HK-2 (cell line): ENCODE results near the gene BRAF.
A peak's percentile ranks its signal among the peaks of the same experiment; 100 is the strongest.
"Not testable (repeated sequence)": the region's sequence is repeated elsewhere in the genome, so short reads cannot be mapped to it uniquely, and the experiment has no call there.

ENCODE experiments used
- DNase-seq: peaks from one replicate; pipeline ENCODE4 v3.0.0-alpha.2; 2018; ENCODE audit not compliant: unreplicated experiment

The BRAF gene

DNA sequence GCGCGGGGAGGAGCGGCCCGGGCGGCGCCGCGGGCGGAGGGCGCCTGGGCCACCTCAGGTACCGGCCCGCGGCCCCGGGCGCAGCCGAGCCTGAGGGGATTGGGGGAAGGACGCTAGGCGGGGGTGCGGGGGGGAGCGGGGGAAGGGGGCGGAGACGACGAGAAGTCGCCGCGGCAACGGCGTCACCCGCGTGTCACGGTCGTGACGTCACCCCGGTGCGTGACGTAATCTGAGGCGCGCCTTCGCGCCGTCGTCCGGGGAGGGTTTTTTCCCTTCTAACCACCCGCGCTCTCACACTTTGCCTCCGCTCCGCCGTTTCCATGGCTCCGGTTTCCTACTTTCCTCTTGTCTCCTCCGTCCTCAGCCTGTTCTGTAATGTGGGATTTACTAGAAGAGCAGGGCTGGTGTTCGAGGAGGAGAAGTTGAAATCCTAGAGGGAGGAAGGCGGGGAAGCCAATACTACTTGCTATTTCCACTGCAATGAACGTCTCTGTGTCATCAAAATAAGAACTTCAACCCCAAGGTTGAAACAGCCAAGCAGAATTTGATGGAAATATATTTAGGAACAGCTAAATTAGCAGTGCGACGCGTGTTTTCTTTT, at the start of gene BRAF:
BRAF (minus strand) TSS at position 109 of the 601 bp plus-strand sequence. CDS start 226 bp downstream, outside the sequence.
- peak; percentile 86 for DNase-seq

- no peak for DNase-seq
These were observed 48.4 kb upstream of the BRAF start for GRCh38 chr7:140972876-140973829.

DNA sequence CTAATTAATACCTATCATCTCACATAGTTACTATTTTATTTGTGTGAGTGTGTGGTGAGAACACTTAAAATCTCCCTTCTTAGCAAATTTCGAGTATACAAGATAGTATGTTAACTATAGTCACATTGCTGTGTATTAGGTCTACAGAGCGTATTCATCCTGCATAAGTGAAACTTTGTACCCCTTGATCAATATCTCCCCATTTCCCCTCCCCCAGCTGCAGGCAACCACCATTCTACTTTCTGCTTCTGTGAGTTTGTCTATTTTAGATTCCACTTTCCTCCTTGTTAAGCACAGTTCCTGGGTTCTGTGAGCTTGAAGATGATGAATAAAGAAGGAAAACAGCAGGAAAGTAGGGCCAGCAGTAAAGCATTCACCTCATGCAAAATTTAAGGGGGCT, 47.6 kb upstream of the BRAF start:
- DNase-seq, result no peak

- no peak for DNase-seq
These were observed 42.7 kb upstream of the BRAF start for GRCh38 chr7:140967438-140967837.

GRCh38 chr7:140966561-140967233, 42.0 kb upstream of the BRAF start:
- DNase-seq, result no peak

DNA sequence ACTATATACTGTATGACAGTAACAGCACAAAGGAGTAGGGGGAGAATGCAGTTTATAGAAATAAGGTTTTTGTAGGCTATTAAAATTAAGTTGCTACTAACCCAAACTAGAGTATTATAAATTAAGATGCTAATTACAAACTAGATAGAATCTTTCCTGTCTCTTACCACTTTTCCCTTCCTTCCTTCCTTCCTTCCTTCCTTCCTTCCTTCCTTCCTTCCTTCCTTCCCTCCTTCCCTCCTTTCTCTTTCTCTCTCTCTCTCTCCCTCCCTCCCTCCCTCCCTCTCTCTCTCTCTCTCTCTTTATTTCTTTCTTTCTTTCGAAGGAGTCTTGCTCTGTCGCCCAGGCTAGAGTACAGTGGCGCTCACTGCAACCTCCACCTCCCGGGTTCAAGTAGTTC, 36.4 kb upstream of the BRAF start:
- DNase-seq, result no peak

- DNase-seq, result not testable (repeated sequence)
These were observed 32.3 kb upstream of the BRAF start for GRCh38 chr7:140956997-140957396.

DNA sequence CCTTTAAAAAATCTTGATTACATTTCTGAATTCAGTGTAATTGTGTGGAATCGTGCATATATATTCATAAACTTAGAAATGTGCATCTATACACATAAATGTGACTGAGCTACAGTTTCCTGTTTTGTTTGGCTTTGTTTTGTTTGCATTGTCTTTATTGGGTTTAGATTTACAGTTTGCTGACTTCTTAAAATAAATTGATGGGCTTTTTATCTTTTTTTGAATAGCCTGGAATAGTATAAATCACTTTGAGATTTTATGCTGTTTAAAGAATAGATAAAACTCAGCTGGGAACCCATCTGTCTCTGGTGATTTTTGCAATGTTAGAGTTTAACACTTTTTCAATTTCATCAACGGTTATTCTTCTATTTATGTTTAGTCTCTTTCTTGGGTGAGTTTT, 21.2 kb upstream of the BRAF start:
- DNase-seq, result no peak

DNA sequence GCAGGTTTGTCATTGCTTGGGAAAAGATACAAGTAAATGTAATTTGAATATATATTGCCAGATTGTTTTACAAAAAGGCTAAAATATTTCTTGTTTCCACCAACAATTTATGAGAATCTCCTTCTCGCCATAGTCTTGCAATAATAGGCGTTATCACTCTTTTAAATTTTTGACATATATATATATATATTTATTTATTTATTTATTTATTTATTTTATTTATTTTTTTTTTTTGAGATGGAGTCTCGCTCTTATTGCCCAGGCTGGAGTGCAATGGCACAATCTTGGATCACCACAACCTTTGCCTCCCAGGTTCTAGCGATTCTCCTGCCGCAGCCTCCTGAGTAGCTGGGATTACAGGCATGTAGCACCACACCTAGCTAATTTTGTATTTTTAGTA, 17.5 kb upstream of the BRAF start:
- DNase-seq, result not testable (repeated sequence)

- no peak for DNase-seq
These were observed 16.2 kb upstream of the BRAF start for GRCh38 chr7:140940898-140941297.

GRCh38 chr7:140937702-140938264, 13.1 kb upstream of the BRAF start:
- no peak for DNase-seq

DNA sequence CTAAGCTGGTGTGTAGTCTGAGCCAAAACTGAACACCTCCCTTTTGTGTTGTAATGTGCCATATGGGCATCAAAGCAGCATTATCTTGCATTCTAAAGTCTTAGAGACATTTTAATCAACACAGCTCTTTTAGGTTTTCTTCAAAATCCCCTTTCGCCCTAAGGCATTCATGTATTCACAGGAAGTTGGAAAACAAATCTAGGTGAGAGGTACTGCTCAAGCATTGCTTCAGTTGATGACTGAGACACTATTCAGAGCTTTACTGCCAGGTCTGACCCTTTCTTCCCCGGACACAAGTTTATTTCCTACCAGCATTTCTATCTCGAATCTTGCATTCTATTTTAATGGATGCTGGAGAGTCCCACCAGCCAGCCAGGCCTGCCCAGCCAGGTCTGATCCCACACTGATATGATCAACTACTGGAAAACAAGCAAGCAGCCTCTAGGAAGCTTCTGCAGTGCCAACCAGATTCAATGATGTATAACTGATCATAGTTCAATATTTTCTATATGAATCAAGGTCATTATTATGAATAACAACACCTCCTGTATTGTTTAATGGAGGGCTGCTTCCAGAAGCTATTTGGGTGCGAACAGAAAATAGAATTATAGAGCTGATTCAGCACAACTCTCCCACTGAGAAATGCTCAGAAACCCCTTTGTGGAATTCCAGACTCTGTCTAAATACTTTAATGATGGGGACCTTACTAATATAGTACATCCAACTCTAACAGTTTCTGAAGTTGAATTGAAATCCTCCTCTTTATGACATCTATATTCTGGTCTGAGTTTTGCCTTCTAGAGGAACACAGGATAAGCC, 4.0 kb upstream of the BRAF start:
- no peak for DNase-seq

GRCh38 chr7:140927945-140928344, 3.2 kb upstream of the BRAF start:
- DNase-seq, result not testable (repeated sequence)

DNA sequence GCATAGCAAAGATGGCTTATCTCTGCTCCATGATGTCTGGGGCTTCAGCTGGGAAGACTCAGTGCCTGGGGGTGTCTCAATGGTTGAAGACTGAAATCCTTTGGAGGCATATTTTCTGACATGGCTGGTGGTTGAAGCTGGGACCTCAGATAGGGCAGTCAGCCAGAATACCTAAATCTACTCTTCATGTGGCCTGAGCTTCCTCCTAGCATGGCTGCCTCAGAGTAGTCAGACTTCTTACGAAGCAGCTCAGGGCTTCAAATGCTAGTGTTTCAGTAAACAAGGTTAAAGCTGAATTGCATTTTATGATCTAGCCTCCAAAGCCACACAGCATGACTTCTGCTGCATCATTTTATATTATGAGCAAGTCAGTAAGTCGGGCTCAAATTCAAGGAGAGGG, 2.6 kb upstream of the BRAF start:
- DNase-seq, result no peak

DNA sequence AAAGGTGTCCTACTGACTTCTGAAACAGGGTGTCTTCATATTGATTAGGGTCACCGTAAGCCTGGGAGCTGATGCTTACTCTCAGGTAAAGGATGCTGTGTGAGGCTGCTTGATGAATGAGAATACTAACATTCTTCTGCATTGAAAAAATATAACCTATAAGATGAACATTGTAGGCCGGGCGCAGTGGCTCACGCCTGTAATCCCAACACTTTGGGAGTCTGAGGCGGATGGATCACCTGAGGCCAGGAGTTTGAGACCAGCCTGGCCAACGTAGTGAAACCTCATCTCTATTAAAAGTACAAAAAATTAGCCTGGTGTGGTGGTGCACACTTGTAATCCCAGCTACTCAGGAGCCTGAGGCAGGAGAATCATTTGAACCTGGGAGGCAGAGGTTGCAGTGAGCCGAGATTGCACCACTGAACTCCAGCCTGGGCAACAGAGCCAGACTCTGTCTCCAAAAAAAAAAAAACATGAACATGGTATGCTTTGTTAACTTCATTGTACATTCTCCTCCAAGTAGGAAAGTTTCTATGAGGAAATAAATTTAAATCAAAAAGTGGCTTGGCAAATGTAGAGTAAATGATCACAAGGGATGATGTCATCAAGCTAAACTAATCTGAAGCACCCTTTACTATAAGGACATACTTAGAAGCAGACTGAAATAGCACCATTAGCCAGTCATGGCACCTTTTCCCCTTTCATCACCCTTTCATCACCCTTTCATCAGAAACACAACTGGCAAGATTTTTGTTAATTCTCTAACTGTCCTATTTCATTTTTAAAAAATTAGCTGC, 1.5 kb upstream of the BRAF start:
- no peak for DNase-seq

DNA sequence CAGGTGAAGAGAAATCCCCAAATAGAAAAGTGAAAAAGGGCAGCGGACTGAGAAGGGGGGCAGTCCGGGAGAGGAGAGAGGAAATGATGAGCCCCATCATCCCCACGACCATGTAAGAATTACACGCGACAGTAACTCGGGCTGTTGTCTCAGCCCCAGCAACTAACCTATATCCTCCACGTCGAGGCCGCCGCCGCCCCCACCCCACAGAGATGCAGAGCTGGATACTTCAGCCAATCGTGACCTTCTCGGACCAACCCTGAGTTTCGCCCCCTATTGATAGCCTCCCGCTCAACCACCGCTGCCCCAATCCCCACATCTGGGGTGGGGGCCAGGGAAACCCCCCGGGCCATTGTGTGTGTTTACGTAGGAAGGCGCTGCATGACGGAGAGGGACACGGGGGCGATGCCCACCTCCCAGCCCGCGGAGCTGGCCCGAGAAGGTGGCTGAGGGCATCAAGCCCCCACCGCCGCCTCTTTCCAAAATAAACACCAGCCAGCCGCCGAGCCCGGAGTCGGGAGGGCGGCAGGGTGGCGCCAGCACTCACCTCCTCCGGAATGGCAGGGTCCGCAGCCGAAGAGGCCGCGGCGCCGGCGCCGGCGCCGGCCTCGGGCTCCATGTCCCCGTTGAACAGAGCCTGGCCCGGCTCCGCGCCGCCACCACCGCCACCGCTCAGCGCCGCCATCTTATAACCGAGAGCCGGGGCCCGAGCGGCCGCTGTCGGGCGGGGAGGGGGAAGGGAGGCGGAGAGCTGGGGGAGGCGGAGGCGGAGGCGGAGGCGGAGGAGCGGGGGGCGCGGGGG, 509 bp downstream of the BRAF start:
- DNase-seq, result peak; percentile 68

- DNase-seq, result peak; percentile 14
These were observed 1.2 kb downstream of the BRAF start for GRCh38 chr7:140923358-140924006.

DNA sequence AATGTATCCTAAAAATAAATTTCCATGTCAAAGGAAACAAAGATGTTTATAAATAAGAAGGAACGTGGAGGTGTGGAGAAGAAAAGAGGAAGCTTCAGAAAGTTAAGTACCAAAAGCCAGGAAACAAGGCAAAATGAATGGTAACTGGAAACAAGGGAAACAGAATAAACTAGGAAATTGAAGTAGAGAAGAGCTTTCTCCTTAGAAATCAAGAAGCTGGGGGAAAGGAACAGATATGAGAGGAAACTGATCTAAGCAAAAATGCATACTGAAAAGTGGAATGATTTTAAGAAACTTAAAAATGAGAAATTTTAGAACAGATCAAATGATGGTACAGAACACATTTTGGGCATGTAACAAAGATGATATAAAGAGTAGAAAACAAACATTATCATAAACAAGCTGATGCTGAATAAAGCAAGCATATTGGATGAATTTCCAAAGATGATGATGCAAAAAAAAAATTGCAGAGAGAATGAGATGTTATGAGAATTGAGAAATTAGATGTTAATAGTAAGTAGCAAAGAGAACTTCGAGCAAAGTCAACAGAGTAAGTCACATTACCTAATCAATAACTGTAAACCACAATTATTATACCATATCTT, 1.9 kb downstream of the BRAF start:
- DNase-seq, result no peak

DNA sequence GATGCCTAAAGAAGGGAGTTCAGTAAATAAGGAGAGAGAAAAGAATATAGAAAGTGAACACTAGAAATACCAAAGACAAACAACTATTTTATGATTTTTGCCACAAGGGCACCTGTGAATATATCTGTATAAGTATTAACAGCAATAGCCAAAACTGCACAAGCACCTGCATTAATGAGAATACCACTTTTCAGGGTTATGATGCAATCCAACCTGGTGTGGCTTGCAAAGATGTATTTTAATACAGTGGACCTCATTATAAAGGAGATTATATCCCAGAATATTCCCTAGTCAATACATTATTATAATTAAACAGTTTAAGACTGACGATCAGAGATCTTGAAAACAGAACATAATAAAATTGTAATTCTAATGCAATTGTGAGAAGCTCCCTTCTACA, 4.0 kb downstream of the BRAF start:
- no peak for DNase-seq
